Renal cortex interstitium (tissue), 11 donors: ENCODE measurements around the gene ENTREP3. TPM values are rescaled to one million over a fixed set of nuclear protein-coding genes. Genes with fewer than 3 reads are reported as not detected.
"Not testable (repeated sequence)": the region's sequence is repeated elsewhere in the genome, so short reads cannot be mapped to it uniquely, and the experiment has no call there.

Source experiments
- DNase-seq, 11 donors: peaks; one replicate each; pipeline ENCODE4 v3.0.0-alpha.2; 2013; ENCODE audit warnings: low read depth in 9 of 11, low spot score in 4 of 11; ENCODE audit errors: extremely low read depth in 1 of 11
- polyA plus RNA-seq, 3 donors: library from polyadenylated mRNA; unstranded; fragments of 120-200 nt; gene quantifications; one replicate each; pipeline ENCODE4 v1.2.1, GENCODE V29; 2013; ENCODE audit not compliant: insufficient read length in 3 of 3

Gene ENTREP3
- polyA plus RNA-seq, 3 donors, result 20.9 to 31.5 (median 28.1) TPM

- no peak for DNase-seq
Observed at GRCh38 chr1:155256058-155256852, 972 bp upstream of the ENTREP3 start.

DNA sequence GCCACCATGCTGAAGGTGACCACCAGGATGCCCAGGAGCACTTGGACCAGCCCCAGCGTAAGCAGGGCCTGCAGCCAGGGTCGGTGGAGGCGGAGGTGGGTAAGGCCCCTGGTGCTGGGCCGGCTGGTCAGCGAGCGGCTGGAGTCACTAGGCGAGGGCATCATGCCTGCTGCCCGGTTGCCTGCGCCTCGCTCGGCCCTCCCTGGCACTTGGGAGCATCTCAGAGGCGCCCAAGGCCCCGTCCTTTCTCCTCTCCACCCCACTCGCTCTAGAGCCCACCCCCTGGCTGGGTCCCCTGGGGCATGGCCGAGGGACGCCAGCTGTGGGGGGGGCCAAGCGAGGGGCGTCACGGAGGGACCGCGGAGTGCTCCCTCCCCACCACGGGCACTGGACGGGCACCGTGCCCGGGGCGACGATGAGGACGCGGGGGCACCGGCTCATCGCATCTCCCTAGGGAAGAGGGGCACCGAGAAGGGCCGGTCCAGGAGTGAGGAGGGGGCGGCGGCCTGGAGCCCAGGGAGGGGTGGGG lies 505 bp downstream of the ENTREP3 start:
- DNase-seq, result no peak

- DNase-seq, result no peak
Observed at GRCh38 chr1:155254228-155254713, 1.0 kb downstream of the ENTREP3 start.

- DNase-seq, result no peak
Observed at GRCh38 chr1:155253797-155254196, 1.5 kb downstream of the ENTREP3 start.

DNA sequence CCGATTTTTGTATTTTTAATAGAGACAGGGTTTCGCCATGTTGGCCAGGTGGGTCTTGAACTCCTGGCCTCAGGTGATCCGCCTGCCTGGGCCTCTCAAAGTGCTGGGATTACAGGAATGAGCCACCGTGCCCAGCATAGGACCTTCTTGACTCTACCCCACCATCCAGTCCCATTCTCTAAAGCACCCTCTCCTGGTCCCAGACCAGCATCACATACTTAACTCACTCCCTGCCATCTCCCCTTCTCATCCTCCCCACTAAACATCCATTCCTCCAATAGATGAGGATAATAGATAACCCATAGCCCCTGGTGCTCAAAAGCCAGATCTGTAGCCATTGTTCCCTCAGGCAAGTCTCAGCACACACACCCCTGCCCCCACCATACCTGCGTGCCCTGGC lies 2.1 kb downstream of the ENTREP3 start:
- no peak for DNase-seq

DNA sequence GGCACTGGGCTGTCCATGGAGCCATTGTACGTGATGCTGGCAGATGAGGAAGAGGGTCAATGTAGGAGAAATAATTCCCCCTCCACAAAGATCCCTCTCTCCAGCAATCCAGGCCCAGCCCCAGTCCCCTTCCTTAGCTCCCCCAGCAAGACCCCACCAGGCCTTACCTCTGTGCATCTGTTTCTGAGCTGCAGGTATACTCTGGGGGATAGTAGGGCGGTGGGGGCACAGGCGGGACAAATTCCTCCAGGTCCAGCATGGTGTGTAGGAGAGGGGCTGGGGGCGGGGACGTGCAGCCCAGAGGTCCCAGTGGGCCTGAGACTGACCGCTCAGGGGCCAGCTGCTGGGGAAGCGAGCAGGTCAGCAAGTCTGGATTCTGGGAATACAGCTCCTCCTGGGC lies 3.7 kb downstream of the ENTREP3 start:
- no peak for DNase-seq

GRCh38 chr1:155250633-155251449 lies 4.4 kb downstream of the ENTREP3 start:
- peak in 9 of 11 donors; percentile 83 to 94 (median 92) for DNase-seq

GRCh38 chr1:155250246-155250632 lies 5.0 kb downstream of the ENTREP3 start:
- no peak for DNase-seq

GRCh38 chr1:155247667-155248553 lies 7.4 kb downstream of the ENTREP3 start:
- DNase-seq, result no peak

GRCh38 chr1:155246796-155247195 lies 8.5 kb downstream of the ENTREP3 start:
- DNase-seq, result not testable (repeated sequence)

- DNase-seq, result no peak
Observed at GRCh38 chr1:155245163-155245524, 10.1 kb downstream of the ENTREP3 start.

- DNase-seq, result peak; percentile 95 to 99 (median 98)
Observed at GRCh38 chr1:155244368-155245162, 10.7 kb downstream of the ENTREP3 start.

GRCh38 chr1:155242805-155243358 lies 12.4 kb downstream of the ENTREP3 start:
- no peak for DNase-seq

DNA sequence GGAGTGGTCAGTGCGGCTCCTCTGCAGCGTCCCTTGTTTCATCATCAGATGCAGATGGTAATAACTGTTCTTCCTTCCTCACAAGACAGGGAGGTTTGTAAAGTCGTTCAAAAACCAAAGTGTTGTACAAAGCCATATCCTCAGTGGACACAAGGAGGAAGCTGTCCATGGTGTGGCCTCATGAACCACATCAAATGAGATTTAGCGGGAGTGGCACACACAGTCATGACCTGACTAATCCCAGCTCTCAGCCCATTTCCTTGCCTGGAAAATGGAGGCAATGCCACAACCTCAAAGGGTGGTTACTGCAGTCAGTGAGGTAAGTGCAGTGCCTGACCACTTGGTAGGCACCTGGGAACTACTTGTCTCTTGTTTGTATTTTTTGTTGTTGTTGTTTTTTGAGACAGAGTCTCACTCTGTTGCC lies 13.4 kb downstream of the ENTREP3 start:
- no peak for DNase-seq

DNA sequence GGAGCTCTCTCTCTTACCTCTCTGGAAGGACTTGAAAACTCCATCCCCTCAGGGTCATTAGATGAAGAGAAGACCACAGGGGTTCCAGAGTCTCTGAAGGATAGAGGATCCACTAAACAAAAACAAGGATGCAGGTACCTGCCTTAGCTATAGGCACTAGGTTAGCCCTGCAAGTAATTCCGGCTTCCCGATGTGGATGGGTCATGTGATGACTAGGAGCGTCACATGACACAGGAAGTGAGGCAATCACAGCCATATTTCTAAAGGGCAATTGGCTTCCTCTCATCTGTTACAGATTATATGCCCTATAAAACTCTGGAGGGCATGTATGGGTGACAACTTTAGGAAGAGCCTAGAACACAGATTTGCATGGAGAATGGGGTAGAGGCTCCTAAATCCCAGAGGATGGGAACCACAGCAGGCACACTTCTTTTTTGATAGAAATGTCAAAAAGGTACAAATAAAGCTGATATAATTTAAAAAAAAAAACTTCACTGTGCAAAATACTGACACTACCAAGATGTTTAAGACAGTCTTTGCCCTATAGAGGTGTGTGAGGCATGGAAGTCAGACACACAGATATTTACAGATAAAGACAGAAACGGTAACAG lies 14.1 kb downstream of the ENTREP3 start:
- DNase-seq, result peak in 2 of 11 donors; percentile 74 to 83

DNA sequence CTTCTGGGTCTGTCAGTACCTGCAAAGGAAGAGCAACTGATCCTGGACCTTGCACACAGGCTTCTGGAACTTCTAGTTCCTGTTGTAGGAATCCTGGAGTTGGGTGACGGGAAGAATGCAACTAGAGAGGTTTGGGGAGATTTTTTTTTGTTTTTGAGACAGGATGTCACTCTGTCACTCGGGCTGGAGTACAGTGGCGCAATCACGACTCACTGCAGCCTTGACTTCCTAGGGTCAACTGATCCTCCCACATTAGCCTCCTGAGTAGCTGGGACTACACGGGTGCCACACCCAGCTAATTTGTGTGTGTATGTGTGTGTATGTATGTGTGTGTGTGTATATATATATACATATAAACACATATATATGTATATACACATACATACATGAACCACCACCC lies 18.8 kb downstream of the ENTREP3 start:
- DNase-seq, result no peak

DNA sequence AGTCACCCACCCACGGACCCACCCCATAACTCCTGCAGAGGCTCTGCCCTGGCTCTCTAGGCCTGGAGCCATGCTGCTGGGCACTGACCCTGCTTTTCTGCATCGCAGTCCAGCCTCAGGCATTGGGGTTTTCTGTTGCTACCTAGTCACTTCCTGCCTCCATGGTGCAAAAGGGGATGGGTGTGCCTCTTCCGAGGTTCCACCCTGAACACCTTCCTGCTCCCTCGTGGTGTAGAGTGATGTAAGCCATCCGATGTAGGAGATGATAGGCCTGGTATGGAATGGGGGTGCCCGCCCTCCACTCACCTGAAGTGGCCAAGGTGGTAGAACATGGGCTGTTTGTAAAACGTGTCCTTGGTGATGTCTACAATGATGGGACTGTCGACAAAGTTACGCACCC lies 19.9 kb downstream of the ENTREP3 start:
- DNase-seq, result not testable (repeated sequence)
